Activated CD8-positive, alpha-beta memory T cell treated with anti-CD3 and anti-CD28 coated beads, Interleukin-2, amount 10 ng/mL, durations not matched to agents 7 days and 5 days (primary cell): ENCODE data around the gene UBE4B. TPM values are rescaled to one million over a fixed set of nuclear protein-coding genes. Genes with fewer than 3 reads are reported as not detected.
"Not testable (repeated sequence)": the region's sequence is repeated elsewhere in the genome, so short reads cannot be mapped to it uniquely, and the experiment has no call there.

Source experiments
- ATAC-seq: fragments of 150-1000 bp; cut with Tn5 transposase; one replicate; pipeline ENCODE4 v1.10.0; 2021; ENCODE audit warnings: moderate library complexity
- CTCF ChIA-PET: fragments of 350-600 bp; sonication (Branson Sonifier 250); formaldehyde crosslinking; loops from one replicate; lab custom pipeline; 2021; ENCODE audit warnings: antibody characterized with exemption; lab: Charles Lee
- DNase-seq: peaks from one replicate; pipeline ENCODE4 v3.0.0-alpha.2; 2020
- H3K27ac Mint-ChIP-seq: one replicate; pipeline ENCODE4 v1.8.0; 2021; ENCODE audit warnings: mild to moderate bottlenecking, mixed read lengths
- H3K27me3 Mint-ChIP-seq: one replicate; pipeline ENCODE4 v1.8.0; 2021; ENCODE audit warnings: mixed read lengths
- H3K36me3 Mint-ChIP-seq: one replicate; pipeline ENCODE4 v1.8.0; 2021; ENCODE audit warnings: mild to moderate bottlenecking, mixed read lengths
- H3K4me1 Mint-ChIP-seq: one replicate; pipeline ENCODE4 v1.8.0; 2021; ENCODE audit warnings: mixed read lengths
- H3K4me3 Mint-ChIP-seq: one replicate; pipeline ENCODE4 v1.8.0; 2021; ENCODE audit warnings: mild to moderate bottlenecking, moderate library complexity, mixed read lengths
- H3K9me3 Mint-ChIP-seq: one replicate; pipeline ENCODE4 v1.8.0; 2022; ENCODE audit warnings: low read depth, mixed read lengths
- total RNA-seq, 2 experiments: library from RNA; stranded (reverse); gene quantifications; one replicate each; pipeline ENCODE4 v1.2.3, GENCODE V29; 2021

Gene UBE4B
- total RNA-seq, result 10 to 100 TPM; 28.7 to 30.4 TPM

DNA sequence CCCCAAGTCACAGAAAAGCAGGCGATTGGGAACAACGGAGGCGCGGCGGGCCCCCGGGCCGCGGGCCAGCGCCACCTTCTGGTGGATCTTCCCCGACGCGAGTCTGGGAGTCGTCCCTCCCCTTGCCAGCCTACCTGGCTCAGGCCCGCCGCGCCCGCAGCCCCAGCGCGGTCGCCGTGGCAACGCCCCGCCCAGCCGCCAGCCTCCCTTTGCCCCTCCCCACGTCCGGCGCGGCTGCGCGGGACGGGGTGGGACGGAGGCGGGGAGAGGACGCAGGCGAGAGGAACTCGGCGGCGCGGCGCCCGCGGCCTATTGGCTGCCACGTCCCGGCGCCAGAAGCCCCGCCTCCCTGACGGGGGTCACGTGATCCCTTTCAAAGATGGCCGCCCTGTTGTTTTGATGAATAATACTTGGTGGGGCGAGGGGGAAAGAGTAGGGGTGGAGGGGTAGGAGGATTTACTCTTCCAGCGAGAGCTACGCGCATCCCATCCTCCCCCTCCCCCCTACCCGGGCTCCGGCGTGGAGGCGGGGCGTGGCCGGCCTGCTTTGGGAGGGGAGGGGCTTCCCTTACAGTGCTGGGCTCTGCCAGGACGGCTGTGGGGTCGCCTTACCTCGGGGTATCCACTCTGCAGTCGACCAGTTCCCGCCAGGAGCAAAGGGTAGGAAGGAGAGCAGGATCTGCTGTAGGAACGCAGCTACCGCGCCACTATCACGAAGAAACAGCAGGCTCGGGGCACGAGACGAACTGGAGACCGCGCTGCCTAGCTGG lies at the start of gene UBE4B:
Gene UBE4B (plus strand): TSS at position 369 of the 769 bp plus-strand sequence. CDS start 713 bp downstream, outside the sequence.
- DNase-seq (peak; percentile 98), ATAC-seq (peak; percentile 98)
- CTCF ChIA-PET, result interaction anchor here (0.7 to 1.3 kb wide), 6 partner anchors 14 to 177 kb away, joined by 3 to 4 read pairs (median 3); partner anchors contain the start of genes KIF1B, LZIC and NMNAT1
- H3K27ac Mint-ChIP-seq, result peak within 1 kb of the TSS; percentile 90
- H3K4me1 Mint-ChIP-seq, result peaks cover 24% of the 10 kb centered on the region
- no peaks in the 10 kb centered on the region for H3K9me3 Mint-ChIP-seq
- peaks cover 2% of the 10 kb centered on the region for H3K36me3 Mint-ChIP-seq
- H3K4me3 Mint-ChIP-seq, result peak within 1 kb of the TSS; percentile 87
- H3K27me3 Mint-ChIP-seq, result no peaks in the 10 kb centered on the region

GRCh38 chr1:9984253-9984652 lies 48.5 kb upstream of the UBE4B start:
- ATAC-seq, result no peak
- Mint-ChIP-seq H3K4me1 (no peaks in the 10 kb centered on the region), H3K4me3 (no peak overlapping the region), H3K36me3 (peaks cover 11% of the 10 kb centered on the region), H3K9me3 (no peaks in the 10 kb centered on the region), H3K27ac (no peak overlapping the region), H3K27me3 (no peaks in the 10 kb centered on the region)
- CTCF ChIA-PET, result interaction anchor here (1.1 kb wide), 1 partner anchor 34 kb away, joined by 3 read pairs; no protein-coding TSS in a partner anchor
- DNase-seq, result no peak

DNA sequence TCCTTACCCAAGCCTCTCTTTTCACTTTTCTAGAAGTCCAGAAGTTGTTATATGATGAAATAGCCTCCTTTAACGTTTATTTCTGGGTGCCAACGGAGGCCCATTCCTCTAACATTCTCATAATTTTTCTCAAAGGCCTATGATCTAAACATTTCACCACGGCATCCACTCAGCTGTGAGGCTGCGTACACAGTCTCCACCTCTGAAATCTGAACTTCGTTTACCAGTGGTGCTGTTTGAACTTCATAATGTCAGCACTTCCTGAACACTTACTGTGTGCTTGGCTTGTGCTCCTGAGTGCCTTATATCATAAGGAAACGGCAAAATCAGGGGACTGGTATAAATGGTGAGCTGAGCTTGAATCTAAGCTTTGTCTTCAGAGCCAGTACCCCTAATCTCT lies 47.8 kb upstream of the UBE4B start:
- CTCF ChIA-PET, result no interaction called here
- DNase-seq, result no peak
- H3K4me3 Mint-ChIP-seq, result no peak overlapping the region
- peaks cover 11% of the 10 kb centered on the region for H3K36me3 Mint-ChIP-seq
- ATAC-seq, result no peak
- H3K27me3 Mint-ChIP-seq, result no peaks in the 10 kb centered on the region
- H3K9me3 Mint-ChIP-seq, result no peaks in the 10 kb centered on the region
- no peak overlapping the region for H3K27ac Mint-ChIP-seq
- no peaks in the 10 kb centered on the region for H3K4me1 Mint-ChIP-seq

DNA sequence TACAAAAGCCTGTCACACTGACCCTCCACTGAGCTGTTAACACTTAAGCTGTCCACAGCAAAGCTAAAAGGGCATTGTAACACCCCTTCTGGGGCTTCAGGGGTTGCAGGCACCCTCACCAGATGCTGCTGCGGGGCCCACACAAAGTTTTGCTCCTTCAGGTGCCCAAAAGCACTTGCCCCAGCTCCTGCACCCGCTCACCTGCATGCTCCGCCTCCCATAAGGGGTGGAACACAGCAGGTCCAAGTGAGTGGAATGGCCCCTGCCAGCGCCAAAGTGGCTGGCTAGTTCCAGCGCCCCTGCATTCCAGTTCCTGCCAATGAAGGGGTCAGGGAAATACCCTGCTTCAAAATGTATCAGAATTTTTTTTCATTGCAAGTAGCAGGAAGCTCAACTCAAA lies 43.0 kb upstream of the UBE4B start:
- no peak for ATAC-seq
- Mint-ChIP-seq H3K9me3 (no peaks in the 10 kb centered on the region), H3K4me1 (no peaks in the 10 kb centered on the region), H3K27me3 (peaks cover 8% of the 10 kb centered on the region), H3K4me3 (no peak overlapping the region), H3K36me3 (no peaks in the 10 kb centered on the region), H3K27ac (no peak overlapping the region)
- CTCF ChIA-PET, result interaction anchor here (1.7 kb wide), 1 partner anchor 115 kb away, joined by 4 read pairs; no protein-coding TSS in a partner anchor
- DNase-seq, result no peak

DNA sequence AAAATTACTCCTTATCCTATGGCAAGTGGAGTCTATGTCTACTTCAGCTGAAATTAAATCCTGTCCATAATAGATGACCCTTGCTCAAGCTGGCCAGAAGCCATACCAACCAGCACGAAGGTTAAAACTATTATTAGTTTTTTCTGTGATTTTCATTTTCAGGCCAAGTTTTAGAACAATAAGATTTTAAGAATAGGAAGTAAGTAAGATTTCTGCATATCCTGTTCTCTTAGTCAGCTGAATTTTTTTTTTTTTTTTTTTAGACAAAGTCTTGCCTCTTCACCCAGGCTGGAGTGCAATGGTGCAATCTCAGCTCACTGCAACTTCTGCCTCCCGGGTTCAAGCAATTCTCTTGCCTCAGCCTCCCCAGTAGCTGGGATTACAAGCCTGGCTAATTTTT lies 41.8 kb upstream of the UBE4B start:
- H3K27ac Mint-ChIP-seq, result no peak overlapping the region
- H3K9me3 Mint-ChIP-seq, result no peaks in the 10 kb centered on the region
- DNase-seq, result no peak
- ATAC-seq, result no peak
- H3K4me1 Mint-ChIP-seq, result no peaks in the 10 kb centered on the region
- CTCF ChIA-PET, result no interaction called here
- H3K36me3 Mint-ChIP-seq, result no peaks in the 10 kb centered on the region
- H3K4me3 Mint-ChIP-seq, result no peak overlapping the region
- peaks cover 11% of the 10 kb centered on the region for H3K27me3 Mint-ChIP-seq

GRCh38 chr1:9992910-9993309 lies 39.8 kb upstream of the UBE4B start:
- Mint-ChIP-seq H3K27ac (no peak overlapping the region), H3K36me3 (no peaks in the 10 kb centered on the region), H3K27me3 (peaks cover 22% of the 10 kb centered on the region), H3K9me3 (no peaks in the 10 kb centered on the region), H3K4me1 (peaks cover 5% of the 10 kb centered on the region), H3K4me3 (no peak overlapping the region)
- ATAC-seq (no peak), DNase-seq (no peak)
- CTCF ChIA-PET, result no interaction called here

DNA sequence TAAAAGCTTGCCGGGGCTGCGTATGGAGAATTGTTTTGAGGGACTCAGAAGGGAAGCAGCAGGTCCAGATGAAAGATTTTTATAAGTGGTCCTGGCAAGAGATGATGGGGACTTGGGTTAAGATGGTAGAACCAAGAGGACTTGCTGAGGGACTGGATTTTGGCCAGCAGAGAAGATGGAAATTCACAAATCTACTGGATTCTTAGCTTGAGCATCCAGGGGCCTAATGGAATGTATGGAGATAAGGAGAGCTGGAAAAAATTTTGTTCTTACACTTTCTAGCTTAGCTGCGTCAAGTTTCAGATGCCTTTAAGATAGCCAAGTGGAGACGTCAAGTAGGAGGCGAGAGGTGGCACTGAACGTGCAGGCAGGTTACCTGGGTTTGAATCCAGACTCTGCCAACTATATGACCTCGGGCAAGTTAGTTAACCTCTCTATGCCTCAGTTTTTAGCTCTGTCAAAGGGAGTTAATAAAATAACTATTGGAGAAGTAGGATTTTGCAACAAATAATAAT lies 39.1 kb upstream of the UBE4B start:
- DNase-seq (no peak), ATAC-seq (no peak)
- Mint-ChIP-seq H3K9me3 (no peaks in the 10 kb centered on the region), H3K27ac (no peak overlapping the region), H3K36me3 (peaks cover 2% of the 10 kb centered on the region), H3K4me1 (peaks cover 8% of the 10 kb centered on the region), H3K4me3 (no peak overlapping the region), H3K27me3 (peaks cover 29% of the 10 kb centered on the region)
- CTCF ChIA-PET, result interaction anchor here (0.7 kb wide), 1 partner anchor 498 kb away, joined by 3 read pairs; no protein-coding TSS in a partner anchor

DNA sequence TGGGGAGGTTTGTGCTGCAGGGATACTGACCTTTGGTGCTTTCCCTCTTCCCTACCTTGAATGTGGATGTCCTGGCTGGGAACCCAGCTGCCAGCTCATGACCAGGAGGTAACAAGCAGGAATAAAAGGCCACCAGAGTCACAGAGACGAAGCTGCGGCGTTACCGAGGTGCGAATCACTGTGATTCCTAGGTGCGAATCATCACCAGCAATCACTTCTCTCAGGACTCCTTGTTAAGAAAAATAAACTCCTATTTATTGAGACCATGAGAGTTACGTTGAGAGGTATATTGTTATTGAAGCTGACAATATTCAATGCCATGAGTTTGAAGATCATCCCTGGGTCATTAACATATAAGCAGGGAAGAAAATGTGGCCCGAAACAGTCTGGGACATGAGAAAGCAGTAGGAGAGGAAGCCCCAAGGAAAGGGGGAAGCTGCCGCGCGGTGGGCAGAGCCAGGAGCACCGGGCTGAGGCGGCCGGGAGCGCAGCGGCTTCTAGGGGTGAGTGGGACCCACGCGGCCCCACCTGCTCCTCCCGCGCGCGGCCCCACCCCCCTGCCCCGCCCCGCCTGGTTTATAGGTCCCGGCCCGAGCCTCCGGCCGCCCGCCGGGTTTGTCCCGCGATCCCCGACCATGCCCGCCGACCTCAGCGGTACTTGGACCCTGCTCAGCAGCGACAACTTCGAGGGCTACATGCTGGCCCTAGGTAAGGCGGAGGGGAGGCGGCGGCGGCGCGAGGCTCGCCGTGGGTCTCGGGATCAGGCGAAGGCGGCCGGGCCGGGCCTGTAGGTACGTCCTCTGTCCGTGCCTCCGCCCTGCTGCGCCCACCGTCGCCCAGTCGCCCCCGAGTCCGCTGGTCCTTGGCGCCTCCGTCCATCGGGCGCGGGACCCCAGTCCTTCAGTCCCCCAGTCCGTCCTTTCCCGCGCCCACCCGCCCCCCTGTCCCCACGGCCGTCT lies 35.9 kb upstream of the UBE4B start, which contains the start of gene RBP7:
Gene RBP7 (plus strand): TSS at position 605 of the 959 bp plus-strand sequence. CDS start 31 bp downstream, at position 636.
- Mint-ChIP-seq H3K27ac (no peak within 1 kb of the TSS), H3K36me3 (peaks cover 4% of the 10 kb centered on the region), H3K9me3 (no peaks in the 10 kb centered on the region), H3K4me1 (peaks cover 9% of the 10 kb centered on the region), H3K27me3 (peaks cover 48% of the 10 kb centered on the region), H3K4me3 (peak within 1 kb of the TSS; percentile 36)
- ATAC-seq (peak; percentile 58), DNase-seq (no peak)
- CTCF ChIA-PET, result no interaction called here

GRCh38 chr1:10001016-10001665 lies 31.6 kb upstream of the UBE4B start:
- DNase-seq (no peak), ATAC-seq (no peak)
- peaks cover 9% of the 10 kb centered on the region for H3K4me1 Mint-ChIP-seq
- H3K27ac Mint-ChIP-seq, result no peak overlapping the region
- H3K36me3 Mint-ChIP-seq, result peaks cover 4% of the 10 kb centered on the region
- H3K4me3 Mint-ChIP-seq, result no peak overlapping the region
- H3K27me3 Mint-ChIP-seq, result peaks cover 43% of the 10 kb centered on the region
- H3K9me3 Mint-ChIP-seq, result no peaks in the 10 kb centered on the region
- CTCF ChIA-PET, result no interaction called here

GRCh38 chr1:10005248-10005647 lies 27.5 kb upstream of the UBE4B start:
- not testable (repeated sequence) for ATAC-seq, H3K27ac Mint-ChIP-seq

GRCh38 chr1:10007169-10007568 lies 25.6 kb upstream of the UBE4B start:
- CTCF ChIA-PET, result interaction anchor here (1.1 kb wide), 1 partner anchor 13 kb away, joined by 3 read pairs; no protein-coding TSS in a partner anchor
- no peak overlapping the region for H3K27ac Mint-ChIP-seq

More at GRCh38 chr1:10005248-10005647, 27.5 kb upstream of the UBE4B start:
- CTCF ChIA-PET, H3K4me3 Mint-ChIP-seq, H3K9me3 Mint-ChIP-seq, H3K36me3 Mint-ChIP-seq, DNase-seq, H3K4me1 Mint-ChIP-seq: not testable (repeated sequence)
- peaks cover 19% of the 10 kb centered on the region for H3K27me3 Mint-ChIP-seq

GRCh38 chr1:10014016-10014415 lies 18.7 kb upstream of the UBE4B start:
- peaks cover 6% of the 10 kb centered on the region for H3K4me1 Mint-ChIP-seq
- DNase-seq (no peak), ATAC-seq (no peak)
- CTCF ChIA-PET, result no interaction called here
- H3K36me3 Mint-ChIP-seq, result no peaks in the 10 kb centered on the region
- peaks cover 10% of the 10 kb centered on the region for H3K27me3 Mint-ChIP-seq
- no peak overlapping the region for H3K4me3 Mint-ChIP-seq
- H3K9me3 Mint-ChIP-seq, result no peaks in the 10 kb centered on the region
- H3K27ac Mint-ChIP-seq, result no peak overlapping the region

More at GRCh38 chr1:10007169-10007568, 25.6 kb upstream of the UBE4B start:
- H3K36me3 Mint-ChIP-seq, result no peaks in the 10 kb centered on the region
- no peak overlapping the region for H3K4me3 Mint-ChIP-seq
- H3K9me3 Mint-ChIP-seq, result no peaks in the 10 kb centered on the region
- DNase-seq, result no peak
- ATAC-seq, result no peak
- H3K27me3 Mint-ChIP-seq, result peaks cover 4% of the 10 kb centered on the region
- no peaks in the 10 kb centered on the region for H3K4me1 Mint-ChIP-seq
